M059J (cell line): Measurements from ENCODE around the gene LRRC8C. TPM values are rescaled to one million over a fixed set of nuclear protein-coding genes. Genes with fewer than 3 reads are reported as not detected.
"Not testable (repeated sequence)": the region's sequence is repeated elsewhere in the genome, so short reads cannot be mapped to it uniquely, and the experiment has no call there.

Experiments
- DNase-seq: peaks from one replicate; pipeline ENCODE4 v3.0.0-alpha.2; 2012; ENCODE audit warnings: low read depth
- total RNA-seq: library from RNA; depleted of rRNA; stranded (reverse); fragments of >200 nt; shearing (Covaris generic); gene quantifications from 2 replicates; pipeline ENCODE4 v1.2.3, GENCODE V29; 2014

Gene LRRC8C
- total RNA-seq, 1 experiment from 2014 or later = 6.1 TPM

DNA sequence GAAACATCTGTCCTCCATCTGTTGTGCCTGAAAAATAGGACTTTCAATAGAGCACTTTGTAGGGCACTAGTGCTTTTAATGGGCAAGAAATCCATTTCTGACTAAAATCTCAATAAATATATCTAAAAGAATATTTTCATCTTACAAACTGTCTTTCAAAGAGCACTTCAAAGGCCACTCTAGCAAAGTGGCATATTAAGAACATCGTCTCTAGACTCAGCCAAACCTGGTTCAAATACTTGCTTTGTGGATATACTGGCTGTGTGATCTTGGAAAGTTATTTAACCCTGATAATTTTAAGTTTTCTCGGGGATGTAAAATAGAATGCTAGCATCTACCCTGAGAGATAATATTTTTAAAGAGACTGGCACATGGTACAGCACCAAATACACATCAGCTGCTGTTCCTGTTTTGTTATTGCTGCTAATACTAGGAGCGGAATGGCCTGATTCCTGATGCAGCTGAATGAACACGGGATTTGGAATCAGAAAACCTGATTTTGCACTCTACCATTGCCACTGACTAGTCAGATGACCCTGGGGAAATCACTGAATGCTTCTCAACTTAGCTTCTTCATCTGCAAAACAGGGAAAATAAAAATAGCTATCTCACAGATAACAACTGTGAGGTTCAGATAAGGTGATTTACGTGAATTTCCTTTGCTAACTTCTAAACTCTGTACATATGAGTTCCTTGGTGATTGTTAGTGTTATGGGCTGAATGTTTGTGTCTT lies 25.2 kb upstream of the LRRC8C start:
- DNase-seq = no peak

DNA sequence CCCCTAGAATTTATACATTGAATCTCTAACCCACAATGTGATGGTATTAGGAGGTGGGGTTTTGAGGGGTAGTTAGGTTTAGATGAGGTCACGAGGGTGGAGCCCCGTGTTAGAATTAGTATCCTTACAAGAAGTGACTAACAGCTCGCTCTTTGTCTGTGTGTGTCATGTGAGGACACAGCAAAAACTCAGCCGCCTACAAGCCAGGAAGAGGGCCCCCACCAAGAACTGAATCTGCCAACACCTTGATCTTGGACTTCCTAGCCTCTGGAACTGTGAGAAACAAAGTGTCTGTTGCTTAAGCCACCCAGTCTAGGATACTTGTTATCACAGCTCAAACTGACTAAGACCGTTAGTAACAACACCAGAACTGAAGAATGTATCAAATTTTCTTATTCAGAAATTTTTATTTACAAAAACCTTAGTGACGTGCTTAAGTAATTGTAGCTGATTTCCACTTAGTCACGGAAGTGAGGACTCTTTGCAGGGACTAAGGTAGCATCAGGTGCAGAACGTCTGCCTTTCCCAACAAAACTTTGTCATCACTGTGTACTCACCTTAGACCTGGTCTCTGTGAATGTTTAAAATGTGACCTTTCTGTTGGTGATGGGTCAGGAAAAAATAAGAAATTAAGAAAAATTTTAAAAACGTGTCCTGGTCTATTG lies 24.5 kb upstream of the LRRC8C start:
- no peak for DNase-seq

DNA sequence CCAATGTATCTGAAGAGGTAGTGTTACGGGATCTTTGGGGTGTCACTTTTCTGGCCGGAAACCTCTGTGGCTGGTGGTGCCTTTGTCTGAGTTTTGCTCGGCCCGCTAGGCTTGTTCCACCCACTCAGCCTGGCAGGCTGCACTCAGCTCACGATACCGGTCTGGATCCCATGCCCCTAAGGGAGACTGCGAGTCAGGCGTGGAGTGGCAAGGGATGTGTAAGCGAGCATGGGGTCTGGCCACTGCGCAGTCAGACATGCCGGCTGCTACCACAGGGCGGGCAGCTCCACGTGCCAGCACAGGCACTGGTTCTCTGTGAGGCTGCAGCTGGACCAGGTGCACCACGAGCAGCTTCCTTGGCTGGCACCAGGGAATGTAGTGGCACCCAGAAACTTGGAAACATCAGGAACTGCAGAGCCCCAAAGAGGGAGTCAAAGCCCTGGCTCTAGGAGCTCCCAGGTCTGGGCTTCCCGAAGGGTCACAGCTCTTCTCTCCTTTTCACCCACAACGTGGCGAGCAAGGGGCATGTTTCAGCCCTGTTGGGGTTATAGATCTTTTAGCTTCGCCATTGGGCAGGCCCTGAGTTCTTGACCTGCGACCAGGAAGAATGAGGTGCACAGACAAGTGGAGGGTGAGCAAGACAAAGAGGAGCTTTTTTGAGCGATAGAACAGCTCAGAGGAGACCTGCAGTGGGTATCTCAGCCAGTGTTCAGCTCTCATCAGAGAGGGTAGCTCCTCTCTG lies 23.8 kb upstream of the LRRC8C start:
- no peak for DNase-seq

DNA sequence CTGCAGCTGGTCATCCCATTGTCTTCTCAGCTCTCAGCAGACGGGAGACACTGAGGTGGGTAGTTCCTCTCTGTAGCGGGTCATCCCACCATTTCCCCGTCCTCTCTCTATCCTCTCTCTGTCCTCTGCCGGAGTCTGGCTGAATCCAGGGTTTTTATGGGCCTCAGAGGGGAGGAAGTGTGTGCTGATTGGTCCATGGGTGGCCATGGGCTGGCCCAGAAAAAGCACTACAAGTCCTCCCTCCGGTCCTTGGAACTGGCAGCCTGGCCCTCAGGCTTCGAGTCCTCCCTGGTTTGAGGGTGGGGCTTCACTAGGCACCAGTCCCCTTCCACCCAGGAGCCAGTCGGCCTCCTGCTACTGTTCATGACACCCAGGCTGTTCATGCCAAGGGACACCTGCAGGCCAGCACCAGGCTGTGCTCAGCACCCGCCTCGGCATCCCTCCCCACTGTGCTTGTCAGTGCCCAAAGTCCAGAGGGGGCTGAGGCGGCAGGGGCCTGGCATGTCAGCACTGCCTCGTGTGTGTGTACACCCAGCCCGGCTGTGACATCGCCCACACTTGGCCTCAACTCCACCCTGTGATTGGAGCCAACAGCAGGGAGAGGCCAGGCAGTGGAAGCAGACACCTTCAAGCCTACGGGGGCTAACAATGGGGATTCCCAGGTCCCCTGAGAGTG lies 23.0 kb upstream of the LRRC8C start:
- no peak for DNase-seq

DNA sequence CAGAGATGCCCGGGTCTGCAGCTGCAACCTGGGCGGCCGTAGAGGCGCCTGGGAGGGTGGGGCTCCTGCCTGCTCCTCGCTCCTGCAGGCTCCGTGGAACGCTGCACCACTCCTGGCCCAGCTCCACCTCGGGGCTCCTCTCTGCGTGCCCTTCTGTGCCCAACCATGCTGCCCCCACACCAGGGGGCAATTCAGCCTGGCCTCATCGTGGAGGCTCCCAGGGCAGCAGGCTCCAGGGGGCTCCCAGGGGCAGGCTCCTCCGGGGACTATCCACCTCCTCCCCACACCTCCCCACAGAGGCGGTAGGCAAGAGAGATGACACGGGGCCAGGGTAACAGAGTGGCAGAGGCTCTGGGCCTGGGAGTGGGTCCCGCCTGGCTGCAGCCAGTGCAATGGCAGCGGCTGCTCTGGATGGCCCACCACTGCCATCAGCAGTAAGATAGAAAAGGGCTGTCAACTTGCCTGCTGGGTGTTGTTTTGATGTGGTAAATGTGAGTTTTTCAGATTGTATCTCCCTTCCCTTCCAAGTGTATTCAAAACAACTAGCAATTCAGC lies 22.4 kb upstream of the LRRC8C start:
- no peak for DNase-seq

DNA sequence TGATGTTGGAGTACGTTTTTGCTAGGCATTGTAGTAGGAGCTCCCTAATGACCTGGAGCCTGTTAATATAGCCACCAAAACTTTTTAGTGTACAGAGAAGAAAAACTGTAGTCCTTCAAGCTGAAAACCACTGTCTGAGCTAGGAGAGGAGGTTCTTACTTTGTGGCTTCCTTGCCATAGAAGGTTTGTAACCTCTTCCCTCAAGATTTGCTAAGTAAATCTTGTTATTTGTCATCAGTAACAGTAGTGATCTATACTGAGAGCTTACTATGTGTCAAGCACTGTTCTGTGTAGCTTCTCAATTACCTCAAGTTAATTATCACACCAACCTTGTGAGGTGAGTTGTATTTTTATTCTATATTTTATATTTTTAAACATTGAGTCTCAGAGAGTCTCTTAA lies 21.2 kb upstream of the LRRC8C start:
- no peak for DNase-seq

DNA sequence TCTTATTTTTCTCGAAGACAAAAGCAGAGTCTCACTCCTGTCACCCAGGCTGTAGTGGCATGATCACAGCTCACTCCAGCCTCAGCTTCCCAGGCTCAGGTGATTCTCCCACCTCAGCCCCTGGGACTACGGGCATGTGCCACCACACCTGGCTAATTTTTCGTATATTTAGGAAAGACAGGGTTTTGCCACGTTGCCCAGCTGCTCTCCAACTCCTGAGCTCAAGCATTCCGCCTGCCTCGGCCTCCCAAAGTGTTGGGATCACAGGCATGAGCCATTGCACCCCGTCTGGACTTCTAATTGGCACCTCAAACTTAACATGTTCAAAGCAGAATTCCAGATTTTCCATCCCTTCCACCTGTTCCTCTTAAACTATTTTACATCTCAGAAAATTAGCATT lies 19.0 kb upstream of the LRRC8C start:
- DNase-seq = no peak

DNA sequence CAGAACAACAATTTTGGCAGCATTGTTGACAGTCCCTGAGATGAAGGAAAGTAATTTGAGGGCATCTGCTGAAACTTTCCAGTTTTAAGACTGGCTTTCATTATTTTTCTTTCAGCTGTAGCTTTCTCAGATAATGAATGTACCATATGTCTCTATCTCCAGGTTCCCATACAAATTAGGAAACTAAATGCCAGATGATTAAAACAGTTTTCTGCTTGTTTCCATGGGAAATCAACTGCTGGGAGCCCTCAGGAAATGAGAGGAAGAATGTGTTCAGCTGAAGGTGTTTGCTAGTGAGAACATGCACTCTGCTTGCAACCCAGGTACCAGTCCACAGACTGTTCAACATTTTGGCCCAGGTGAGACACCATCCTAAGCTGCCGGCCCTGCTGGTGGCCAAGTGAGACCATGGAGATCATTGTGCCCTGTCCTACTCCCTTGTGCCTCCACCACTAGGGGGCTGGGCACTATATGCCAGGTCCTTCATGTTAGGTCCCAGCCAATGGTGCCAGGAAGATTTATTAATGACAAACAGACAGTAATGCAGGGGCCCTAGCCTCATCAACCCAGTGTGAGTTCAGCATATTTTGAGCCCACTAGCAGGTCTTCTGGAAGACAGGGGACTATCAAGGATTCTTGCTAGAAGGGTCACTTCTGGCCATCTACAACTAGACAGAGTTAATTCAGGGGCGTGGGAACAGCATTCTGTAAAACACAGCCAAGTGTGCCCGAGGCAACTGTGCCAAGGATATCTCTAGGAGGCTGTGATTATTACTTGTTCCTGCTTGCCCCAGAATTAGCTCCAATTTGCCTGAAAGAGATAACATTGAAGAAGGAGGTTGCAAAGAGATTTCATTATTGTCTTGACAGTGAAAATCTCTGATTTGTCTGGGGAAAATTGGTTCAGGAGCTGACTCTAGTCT lies 17.0 kb upstream of the LRRC8C start:
- peak; percentile 25 for DNase-seq

DNA sequence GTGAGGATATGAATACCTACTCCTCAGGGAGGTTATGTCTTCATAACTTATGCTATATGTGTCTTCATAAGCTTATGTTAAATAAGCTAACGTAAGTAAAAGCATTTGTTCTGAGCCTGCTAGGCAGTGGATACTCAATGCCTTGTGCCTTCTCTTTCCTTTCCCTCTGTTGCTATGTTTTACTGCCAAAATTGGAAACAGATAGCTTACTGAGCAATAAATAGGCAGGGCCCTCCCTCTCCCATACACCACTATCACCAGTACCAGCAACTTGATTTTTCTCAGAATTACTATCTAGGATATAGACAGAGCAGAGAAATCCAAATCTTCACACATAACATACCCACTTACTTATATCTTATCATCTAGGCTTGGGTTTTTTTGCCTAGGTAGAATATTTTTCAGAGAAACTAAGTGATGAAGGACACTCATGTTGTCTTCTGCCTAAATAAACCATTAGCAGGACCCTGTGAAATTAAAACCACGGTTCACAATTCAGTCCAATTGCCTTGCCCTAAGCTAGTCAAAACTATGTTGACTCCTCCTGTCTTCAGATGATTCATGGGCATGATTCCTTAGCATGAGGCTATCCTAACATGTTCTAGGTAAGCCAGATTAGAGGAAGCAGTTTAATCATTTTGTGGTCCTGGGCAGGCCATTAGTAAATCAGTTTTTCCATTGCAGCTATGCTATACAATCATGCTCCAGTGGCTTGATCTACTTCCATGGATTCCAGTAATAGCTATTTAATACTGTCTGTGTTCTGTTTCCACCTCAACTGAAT lies 15.9 kb upstream of the LRRC8C start:
- no peak for DNase-seq

DNA sequence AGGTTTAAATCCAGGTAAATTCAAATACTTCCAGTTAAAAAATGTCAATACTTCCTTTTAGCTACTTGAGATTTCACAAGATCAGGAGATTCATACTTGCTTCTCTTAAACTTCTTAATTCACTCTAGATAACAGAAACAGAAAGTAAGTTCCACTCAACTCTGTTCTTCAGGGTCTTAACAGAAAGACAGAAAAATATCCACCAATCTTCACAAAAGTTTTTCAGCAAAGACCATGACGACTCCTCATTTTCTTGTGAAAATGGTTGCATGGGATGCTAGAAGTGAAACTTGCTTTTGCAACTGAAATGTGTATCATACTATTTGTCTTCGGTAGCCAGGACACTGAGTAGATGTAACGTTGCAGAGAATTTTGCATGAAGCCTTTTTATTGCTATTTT lies 12.3 kb upstream of the LRRC8C start:
- no peak for DNase-seq

DNA sequence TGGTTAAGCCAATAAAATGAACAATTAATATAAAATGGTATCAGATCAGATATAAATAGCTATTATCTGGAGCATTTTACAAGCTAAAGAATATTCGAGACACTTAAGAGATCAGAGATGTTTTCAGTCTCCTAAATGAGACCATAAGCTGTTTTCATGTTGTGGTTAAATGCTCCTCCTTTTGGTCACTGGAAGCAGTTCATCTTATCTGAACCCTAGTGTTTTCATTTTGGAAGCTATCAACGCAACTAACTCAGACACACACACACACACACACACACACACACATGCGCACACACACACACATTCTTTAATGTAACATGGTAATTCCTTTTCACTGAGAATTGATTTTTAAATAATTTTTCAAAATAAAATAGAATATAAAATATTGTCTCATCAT lies 10.0 kb upstream of the LRRC8C start:
- DNase-seq = peak; percentile 27

DNA sequence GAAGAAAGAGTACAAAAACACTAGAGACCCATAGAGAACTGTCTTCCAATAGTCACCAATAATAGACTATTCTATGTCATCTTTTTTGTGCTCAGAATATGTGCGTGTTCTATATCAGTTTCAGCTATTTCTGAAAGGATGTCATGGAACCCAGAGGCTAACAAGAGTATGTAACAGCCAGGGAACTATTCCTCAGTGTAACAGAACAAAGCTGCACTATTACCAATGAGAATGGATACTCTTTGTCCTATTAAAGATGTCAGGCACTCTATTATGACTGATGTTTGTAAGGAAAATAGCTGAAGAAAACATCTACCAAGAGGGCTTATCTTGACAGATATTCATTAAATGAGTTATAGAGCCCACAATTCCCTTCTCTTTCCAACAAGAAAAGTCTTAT lies 8.6 kb upstream of the LRRC8C start:
- no peak for DNase-seq

DNA sequence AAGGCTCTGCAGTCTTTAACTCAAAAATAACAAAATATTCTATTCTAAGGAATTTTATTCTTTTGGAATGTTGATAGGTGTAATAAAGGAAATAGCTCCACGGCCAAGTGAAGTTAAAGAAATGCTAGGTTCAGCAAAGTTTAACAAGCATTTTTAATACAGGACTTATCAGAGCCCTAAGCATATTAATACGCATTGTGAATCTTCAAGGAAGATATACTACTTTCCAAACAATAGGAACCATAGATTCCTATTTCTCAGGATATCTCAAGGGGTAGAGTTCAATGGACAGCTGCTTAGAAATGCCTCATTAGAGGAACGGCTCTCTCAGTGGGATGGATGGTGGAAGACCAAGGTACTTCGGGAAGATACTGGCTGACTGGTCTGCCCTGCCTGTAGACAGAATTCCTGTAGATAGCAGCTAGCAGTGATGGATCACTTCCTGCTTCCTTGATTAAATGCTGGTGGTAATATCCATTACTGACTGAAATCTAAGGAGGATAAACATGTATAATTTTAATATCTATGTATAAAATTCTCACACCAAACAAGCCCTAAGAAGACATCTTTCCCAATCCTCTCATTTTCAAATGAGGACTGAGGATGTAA lies 8.1 kb upstream of the LRRC8C start:
- no peak for DNase-seq

DNA sequence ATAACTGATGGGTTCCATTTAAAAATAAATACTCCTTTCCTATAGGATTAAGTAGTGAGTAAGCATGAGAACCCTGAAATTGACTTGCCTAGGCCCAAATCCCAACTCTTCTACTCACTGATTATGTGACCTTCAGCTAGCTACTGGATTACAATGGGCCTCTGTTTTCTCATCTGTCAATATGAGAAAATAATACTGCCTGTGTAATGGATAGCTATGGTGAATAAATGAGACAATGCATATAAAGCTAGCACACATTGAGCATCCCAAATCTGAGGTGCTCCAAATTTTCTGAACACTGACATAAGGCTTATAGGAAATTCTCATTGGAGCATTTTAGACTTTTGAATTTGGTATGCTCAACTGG lies 5.3 kb upstream of the LRRC8C start:
- DNase-seq = no peak

DNA sequence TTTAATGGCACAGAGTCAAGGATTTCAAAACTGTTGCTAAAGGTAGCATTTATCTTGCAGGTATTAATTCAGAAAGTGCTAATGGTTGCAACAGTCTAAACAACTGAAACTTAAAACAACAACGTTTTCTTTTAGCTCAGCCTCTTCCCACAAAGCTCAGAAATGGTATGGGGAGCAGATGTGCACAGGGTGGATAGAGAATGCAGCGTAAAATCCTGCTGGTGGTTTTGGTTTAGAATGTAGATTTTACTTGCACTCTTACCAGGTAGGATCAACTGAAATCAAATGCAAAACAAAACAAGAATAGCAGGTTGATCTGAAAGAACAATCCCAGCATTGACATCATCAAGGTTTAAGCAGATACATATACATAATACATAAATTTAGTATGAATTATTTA lies 3.8 kb upstream of the LRRC8C start:
- no peak for DNase-seq

DNA sequence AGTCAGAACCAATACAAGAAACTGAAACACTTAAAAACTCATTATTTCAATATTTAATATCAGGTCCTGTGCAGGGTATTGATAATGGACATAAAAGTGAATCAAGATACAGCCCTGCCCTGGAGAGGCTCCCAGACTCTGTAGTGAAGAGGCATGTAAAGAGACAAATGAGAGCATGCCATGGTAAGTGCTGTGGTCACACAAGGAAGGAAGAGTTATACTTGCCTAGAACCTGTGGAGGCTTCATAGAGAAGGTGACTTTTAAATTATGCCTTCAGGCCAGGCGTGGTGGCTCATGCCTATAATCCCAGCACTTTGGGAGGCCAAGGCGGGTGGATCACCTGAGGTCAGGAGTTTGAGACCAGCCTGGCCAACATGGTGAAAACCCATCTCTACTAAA lies 3.3 kb upstream of the LRRC8C start:
- not testable (repeated sequence) for DNase-seq

DNA sequence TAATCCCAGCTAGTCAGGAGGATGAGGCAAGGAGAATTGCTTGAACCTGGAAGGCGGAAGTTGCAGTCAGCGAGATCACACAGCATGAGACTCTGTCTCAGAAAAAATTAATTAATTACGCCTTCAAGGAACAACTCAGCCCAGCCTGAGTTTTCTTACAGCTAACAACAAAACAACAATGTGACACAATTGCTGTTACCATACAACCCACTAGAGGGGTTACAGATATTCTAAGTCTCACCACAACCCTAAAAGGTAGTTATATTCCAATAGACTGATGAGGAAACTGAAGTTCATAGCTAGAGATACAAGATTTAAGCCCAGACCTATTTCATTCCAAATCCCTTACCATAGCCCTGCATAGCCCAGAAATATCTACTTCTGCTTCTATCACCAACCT lies 2.9 kb upstream of the LRRC8C start:
- no peak for DNase-seq

DNA sequence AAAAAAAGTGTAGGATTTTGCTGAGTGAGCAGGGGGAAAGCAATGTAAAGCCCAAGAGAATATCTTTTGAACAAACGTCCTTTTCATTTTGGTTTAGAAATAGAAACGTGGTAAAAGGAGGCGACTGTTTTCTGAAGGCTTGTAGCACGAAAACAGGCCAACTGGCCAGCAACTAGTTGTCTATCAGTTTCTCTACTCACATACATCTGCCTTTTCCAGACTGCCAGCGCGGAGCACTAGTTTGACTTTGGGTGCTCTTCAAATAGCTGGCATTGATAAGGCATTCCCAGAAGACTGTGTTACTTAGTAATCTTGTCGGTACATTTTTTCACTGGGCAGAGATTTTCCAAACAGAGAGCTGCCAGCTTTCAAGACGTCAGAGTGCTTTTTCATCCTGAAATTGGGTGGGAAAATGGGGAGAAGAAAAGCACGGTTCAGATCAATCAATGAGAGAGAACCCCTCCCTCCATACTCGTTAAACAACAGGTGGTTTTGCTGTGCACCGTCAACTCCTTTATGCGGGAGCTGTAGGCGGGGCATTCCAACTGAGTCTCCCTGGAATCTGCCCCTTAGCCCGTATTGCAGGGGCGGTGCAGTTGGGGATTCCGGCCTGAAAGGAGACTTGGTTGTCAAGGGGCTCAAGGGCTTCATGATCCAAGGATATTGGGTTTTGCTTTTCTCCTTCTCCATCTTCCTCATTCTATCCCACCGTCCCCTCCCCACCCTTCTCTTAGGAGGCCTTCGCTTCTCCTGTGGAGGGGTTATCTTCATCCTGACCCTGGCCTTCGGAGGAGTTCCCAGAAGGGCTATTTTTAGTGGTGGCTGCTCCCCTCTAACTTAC lies 884 bp upstream of the LRRC8C start:
- no peak for DNase-seq

DNA sequence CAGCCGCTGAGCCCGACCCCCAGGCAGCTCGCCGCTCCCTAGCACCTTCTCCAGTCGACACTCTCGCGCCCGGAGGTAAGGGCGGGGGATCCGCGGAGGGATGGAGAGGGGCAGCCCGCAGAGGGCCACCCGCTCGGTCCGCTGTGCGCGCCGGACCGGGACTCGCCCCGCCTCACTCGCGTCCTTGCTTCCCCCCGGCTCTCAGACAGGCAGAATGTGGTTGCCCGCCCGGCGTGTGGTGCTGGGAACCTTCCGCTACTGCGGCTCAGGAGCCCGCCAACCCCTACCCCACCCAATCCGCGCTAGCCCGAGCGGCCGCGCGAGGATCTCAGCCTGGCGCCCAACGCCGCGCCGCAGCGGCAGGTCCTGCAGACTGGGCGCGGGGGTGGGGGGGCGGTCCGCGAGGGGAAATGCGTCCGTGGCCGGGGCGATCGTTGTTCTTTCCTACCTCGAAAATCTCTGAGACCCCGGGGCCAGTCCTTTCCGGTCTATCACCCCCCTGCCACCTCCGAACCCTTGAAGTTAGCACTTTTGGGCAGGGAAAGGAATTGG lies 404 bp downstream of the LRRC8C start:
- peak; percentile 55 for DNase-seq
